ENCODE measurements around the gene GDI2. TPM values are rescaled to one million over a fixed set of nuclear protein-coding genes. Genes with fewer than 3 reads are reported as not detected.

GDI2 gene
- total RNA-seq, 1 experiment from 2014 or later, result 144 TPM

GRCh38 chr10:5731559-5731958, 81.7 kb downstream of the GDI2 start:
- Histone ChIP-seq H3K4me3 (replicated peaks in 1 of 2; ENCODE audit: low read depth in 1 of 2, low read length in 2 of 2) (no peak overlapping the region), H3K9me2 (ENCODE audit: insufficient read depth) (no peaks in the 10 kb centered on the region), H3K27me3 (ENCODE audit: insufficient read depth, low read length) (no peaks in the 10 kb centered on the region), H4K20me1 (ENCODE audit: insufficient read depth) (no peaks in the 10 kb centered on the region), H3K79me2 (ENCODE audit: insufficient read depth, low read length) (peaks cover 18% of the 10 kb centered on the region), H3K36me3 (ENCODE audit: control insufficient read depth in 1 of 2, insufficient read depth in 2 of 2, low read length in 2 of 2) (peaks cover 15 to 32% of the 10 kb centered on the region in 2 experiments), H2AFZ (ENCODE audit: low read depth, low read length, poor library complexity, severe bottlenecking) (no peak overlapping the region), H3K27ac (ENCODE audit: low read depth, low read length) (no peak overlapping the region), H3K9ac (ENCODE audit: low read length) (no peak overlapping the region), H3K4me2 (ENCODE audit: low read length) (no peak overlapping the region), H3K4me1 (ENCODE audit: control insufficient read depth in 1 of 2, insufficient read depth in 2 of 2, low read length in 2 of 2) (no peaks in the 10 kb centered on the region), H3K9me3 (ENCODE audit: control insufficient read depth in 1 of 2, insufficient read depth in 1 of 2, low read depth in 1 of 2, low read length in 2 of 2) (no peaks in the 10 kb centered on the region)
- intact Hi-C loops (cut with micrococcal nuclease), result no loop called here
- POLR2A ChIA-PET, result no interaction called here
- CTCF ChIA-PET, result no interaction called here
- ATAC-seq, result no peak
- no TSS peak for BruUV-seq (replicated peaks)
- no peak for TF ChIP-seq ZBTB33 (IDR thresholded peaks at IDR 0.05; ENCODE audit: extremely low read depth, insufficient replicate concordance, low read length)
- no peak for TF ChIP-seq ATF3 (IDR thresholded peaks at IDR 0.05)
- no peak for TF ChIP-seq REST (IDR thresholded peaks at IDR 0.05; ENCODE audit: low read depth)
- TF ChIP-seq RAD21 (IDR thresholded peaks at IDR 0.05; ENCODE audit: low read depth), result no peak
- TF ChIP-seq SRF (IDR thresholded peaks at IDR 0.05; ENCODE audit: low read depth), result no peak
- TF ChIP-seq SP1 (IDR thresholded peaks at IDR 0.05; ENCODE audit: low read depth), result no peak
- TF ChIP-seq YY1 (IDR thresholded peaks at IDR 0.05; ENCODE audit: extremely low read depth, insufficient replicate concordance, low read depth, low read length), result no peak
- TF ChIP-seq JUND (IDR thresholded peaks at IDR 0.05), result no peak
- no peak for TF ChIP-seq FOSL1 (IDR thresholded peaks at IDR 0.05; ENCODE audit: low read depth)
- TF ChIP-seq CBX3 (IDR thresholded peaks at IDR 0.05; ENCODE audit: low read depth), result no peak
- TF ChIP-seq CTCF (IDR thresholded peaks at IDR 0.05 in 2 of 3, conservative IDR thresholded peaks at IDR 0.05 in 1 of 3; ENCODE audit: borderline replicate concordance in 1 of 3, insufficient read depth in 1 of 3, low read depth in 2 of 3, low read length in 2 of 3), result no peak
- no peak for TF ChIP-seq ELF1 (IDR thresholded peaks at IDR 0.05; ENCODE audit: borderline replicate concordance, low read depth)
- RAD21 ChIA-PET (ENCODE audit: low non-redundant PET in 1 of 2, low total read pairs in 2 of 2, uncharacterized antibody in 2 of 2, unreplicated experiment in 2 of 2), result no interaction called here
- DNase-seq (ENCODE audit: low read depth, low spot score), result no peak
